ENCODE results near the gene FBXW8.

DNA sequence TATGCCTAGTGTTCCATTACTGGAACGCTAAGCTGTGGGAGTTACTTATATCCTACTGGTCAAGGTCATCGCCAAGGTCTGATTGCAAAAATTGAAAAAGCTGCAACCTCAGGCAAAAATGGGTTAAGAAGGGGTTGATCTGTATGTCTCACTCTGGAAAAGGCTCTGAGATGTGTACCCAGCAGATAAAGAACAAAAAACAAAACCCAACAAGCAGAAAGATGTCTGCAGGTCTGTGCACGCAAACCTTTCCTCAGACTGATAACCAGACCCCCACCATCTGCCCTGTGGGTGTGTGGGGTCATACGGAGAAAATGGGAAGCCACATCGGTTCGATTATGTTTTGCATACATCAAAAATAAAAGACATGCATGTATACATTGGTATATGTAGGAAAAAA is 132.1 kb downstream of the FBXW8 start:
- TF ChIP-seq, protein P1, sequence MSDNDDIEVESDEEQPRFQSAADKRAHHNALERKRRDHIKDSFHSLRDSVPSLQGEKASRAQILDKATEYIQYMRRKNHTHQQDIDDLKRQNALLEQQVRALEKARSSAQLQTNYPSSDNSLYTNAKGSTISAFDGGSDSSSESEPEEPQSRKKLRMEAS (IDR thresholded peaks at IDR 0.05), result no peak
- TF ChIP-seq, protein P2, sequence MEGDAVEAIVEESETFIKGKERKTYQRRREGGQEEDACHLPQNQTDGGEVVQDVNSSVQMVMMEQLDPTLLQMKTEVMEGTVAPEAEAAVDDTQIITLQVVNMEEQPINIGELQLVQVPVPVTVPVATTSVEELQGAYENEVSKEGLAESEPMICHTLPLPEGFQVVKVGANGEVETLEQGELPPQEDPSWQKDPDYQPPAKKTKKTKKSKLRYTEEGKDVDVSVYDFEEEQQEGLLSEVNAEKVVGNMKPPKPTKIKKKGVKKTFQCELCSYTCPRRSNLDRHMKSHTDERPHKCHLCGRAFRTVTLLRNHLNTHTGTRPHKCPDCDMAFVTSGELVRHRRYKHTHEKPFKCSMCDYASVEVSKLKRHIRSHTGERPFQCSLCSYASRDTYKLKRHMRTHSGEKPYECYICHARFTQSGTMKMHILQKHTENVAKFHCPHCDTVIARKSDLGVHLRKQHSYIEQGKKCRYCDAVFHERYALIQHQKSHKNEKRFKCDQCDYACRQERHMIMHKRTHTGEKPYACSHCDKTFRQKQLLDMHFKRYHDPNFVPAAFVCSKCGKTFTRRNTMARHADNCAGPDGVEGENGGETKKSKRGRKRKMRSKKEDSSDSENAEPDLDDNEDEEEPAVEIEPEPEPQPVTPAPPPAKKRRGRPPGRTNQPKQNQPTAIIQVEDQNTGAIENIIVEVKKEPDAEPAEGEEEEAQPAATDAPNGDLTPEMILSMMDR (IDR thresholded peaks at IDR 0.05), result no peak
- TF ChIP-seq HDAC2 (IDR thresholded peaks at IDR 0.05), result no peak
